Left ventricle myocardium inferior (tissue), 1 donor: Measurements from ENCODE around the gene MXD4. TPM values are rescaled to one million over a fixed set of nuclear protein-coding genes. Genes with fewer than 3 reads are reported as not detected.
"Not testable (repeated sequence)": the region's sequence is repeated elsewhere in the genome, so short reads cannot be mapped to it uniquely, and the experiment has no call there.

Experiments used
- DNase-seq: peaks from one replicate; pipeline ENCODE4 v3.0.0-alpha.2; 2020
- H3K27ac ChIP-seq: fragments of 200-600 bp; replicated peaks from 2 replicates; pipeline ENCODE4 v1.8.0; 2021
- H3K27me3 ChIP-seq: fragments of 200-600 bp; 2 replicates; pipeline ENCODE4 v1.8.0; 2021; ENCODE audit warnings: low read depth
- H3K36me3 ChIP-seq: fragments of 200-600 bp; 2 replicates; pipeline ENCODE4 v1.8.0; 2021
- H3K4me1 ChIP-seq: fragments of 200-600 bp; 2 replicates; pipeline ENCODE4 v1.8.0; 2021
- H3K4me3 ChIP-seq: fragments of 200-600 bp; 2 replicates; pipeline ENCODE4 v1.8.0; 2021; ENCODE audit warnings: mild to moderate bottlenecking, moderate library complexity
- H3K9me3 ChIP-seq: fragments of 200-600 bp; replicated peaks from 2 replicates; pipeline ENCODE4 v1.8.0; 2021
- intact Hi-C: fragments of 100-400 bp; cut with micrococcal nuclease; formaldehyde crosslinking; loops from one replicate; pipeline ENCODE4 v1.11.0; 2022
- total RNA-seq: library from RNA; stranded (reverse); fragmentation: NEBNext Ultra II Directional; extraction: Animal tissue kit (Norgen Biotek cat#: 25700); gene quantifications from one replicate; pipeline ENCODE4 v1.2.1, GENCODE V29; 2021
- TF ChIP-seq, protein P1 (sequence below): fragments of 200-600 bp; IDR thresholded peaks from 2 replicates; pipeline ENCODE4 v1.8.0; 2021; ENCODE audit warnings: antibody characterized with exemption, mild to moderate bottlenecking, borderline replicate concordance
- donor health status: DM: no; HTN: yes; CAD: no; lungs with severe emphysema.

MXD4 gene
- total RNA-seq, 1 donor from 2014 or later: 40.4 TPM

GRCh38 chr4:2226261-2226660 is 35.6 kb downstream of the MXD4 start:
- intact Hi-C loops: no loop called here
- DNase-seq: no peak
- H3K4me1 ChIP-seq: no peaks in the 10 kb centered on the region
- TF ChIP-seq, protein P1, sequence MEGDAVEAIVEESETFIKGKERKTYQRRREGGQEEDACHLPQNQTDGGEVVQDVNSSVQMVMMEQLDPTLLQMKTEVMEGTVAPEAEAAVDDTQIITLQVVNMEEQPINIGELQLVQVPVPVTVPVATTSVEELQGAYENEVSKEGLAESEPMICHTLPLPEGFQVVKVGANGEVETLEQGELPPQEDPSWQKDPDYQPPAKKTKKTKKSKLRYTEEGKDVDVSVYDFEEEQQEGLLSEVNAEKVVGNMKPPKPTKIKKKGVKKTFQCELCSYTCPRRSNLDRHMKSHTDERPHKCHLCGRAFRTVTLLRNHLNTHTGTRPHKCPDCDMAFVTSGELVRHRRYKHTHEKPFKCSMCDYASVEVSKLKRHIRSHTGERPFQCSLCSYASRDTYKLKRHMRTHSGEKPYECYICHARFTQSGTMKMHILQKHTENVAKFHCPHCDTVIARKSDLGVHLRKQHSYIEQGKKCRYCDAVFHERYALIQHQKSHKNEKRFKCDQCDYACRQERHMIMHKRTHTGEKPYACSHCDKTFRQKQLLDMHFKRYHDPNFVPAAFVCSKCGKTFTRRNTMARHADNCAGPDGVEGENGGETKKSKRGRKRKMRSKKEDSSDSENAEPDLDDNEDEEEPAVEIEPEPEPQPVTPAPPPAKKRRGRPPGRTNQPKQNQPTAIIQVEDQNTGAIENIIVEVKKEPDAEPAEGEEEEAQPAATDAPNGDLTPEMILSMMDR: no peak
- H3K27ac ChIP-seq: no peak overlapping the region
- no peaks in the 10 kb centered on the region for H3K9me3 ChIP-seq
- H3K4me3 ChIP-seq: no peak overlapping the region
- H3K36me3 ChIP-seq: peaks cover 27% of the 10 kb centered on the region
- no peaks in the 10 kb centered on the region for H3K27me3 ChIP-seq

DNA sequence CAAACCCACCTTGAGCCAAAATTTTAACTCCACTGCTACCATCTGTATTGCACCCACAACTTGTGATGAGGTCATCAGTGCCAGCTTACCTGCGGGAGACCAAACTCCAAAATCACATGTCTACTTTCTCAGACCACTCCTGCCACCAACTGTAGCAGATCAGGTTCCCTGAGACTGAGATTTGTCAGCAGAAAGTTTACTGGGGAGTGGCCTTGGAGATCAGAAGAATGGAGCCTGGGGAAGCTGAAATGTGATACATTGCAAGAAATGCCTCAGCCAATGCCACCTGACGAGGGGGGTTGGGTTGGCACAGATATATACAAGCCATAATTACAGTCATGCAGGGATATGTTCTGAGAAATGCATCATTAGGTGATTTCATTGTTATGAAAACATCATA is 39.1 kb downstream of the MXD4 start:
- H3K9me3 ChIP-seq: no peaks in the 10 kb centered on the region
- H3K27ac ChIP-seq: no peak overlapping the region
- peaks cover 4% of the 10 kb centered on the region for H3K4me1 ChIP-seq
- intact Hi-C loops: no loop called here
- no peaks in the 10 kb centered on the region for H3K27me3 ChIP-seq
- no peak for DNase-seq
- TF ChIP-seq, protein P1: no peak
- no peak overlapping the region for H3K4me3 ChIP-seq
- H3K36me3 ChIP-seq: peaks cover 23% of the 10 kb centered on the region

- H3K9me3 ChIP-seq, H3K4me3 ChIP-seq, H3K27ac ChIP-seq, H3K4me1 ChIP-seq, intact Hi-C loops, DNase-seq, H3K27me3 ChIP-seq: not testable (repeated sequence)
- H3K36me3 ChIP-seq: peaks cover 18% of the 10 kb centered on the region
Measured at GRCh38 chr4:2221378-2221777, 40.5 kb downstream of the MXD4 start.

- no peaks in the 10 kb centered on the region for H3K27me3 ChIP-seq
- TF ChIP-seq, protein P1: peak; percentile 88
- H3K4me3 ChIP-seq: no peak overlapping the region
- no peak overlapping the region for H3K27ac ChIP-seq
- H3K36me3 ChIP-seq: peaks cover 18% of the 10 kb centered on the region
- peak; percentile 59 for DNase-seq
- intact Hi-C loops: no loop called here
- no peaks in the 10 kb centered on the region for H3K9me3 ChIP-seq
- peaks cover 4% of the 10 kb centered on the region for H3K4me1 ChIP-seq
Measured at GRCh38 chr4:2220016-2220630, 41.8 kb downstream of the MXD4 start.

DNA sequence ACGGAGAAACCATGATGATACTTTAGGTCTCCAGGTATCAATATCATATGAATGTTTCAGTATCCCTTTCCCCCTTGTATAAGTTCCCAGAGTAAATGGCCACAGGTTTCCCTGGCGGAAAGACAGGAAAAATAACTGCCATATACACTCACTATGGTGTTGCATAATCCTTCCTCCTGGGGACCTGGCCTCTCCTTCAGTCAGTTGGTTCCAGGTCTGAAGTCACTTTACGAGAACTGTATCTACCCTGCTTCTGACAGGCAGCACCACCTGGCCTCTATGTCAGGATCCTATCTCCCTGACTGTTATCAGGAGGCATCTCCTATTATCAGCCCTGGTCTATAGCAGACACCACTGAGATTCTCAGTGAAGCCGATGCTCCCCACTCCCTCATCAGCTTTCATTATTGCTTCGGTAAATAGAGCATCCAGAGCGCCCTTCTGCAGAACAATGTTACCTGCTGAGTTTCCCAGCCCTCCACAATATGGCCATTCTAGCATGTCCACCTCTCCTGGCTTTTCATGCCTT is 42.6 kb downstream of the MXD4 start:
- H3K4me3 ChIP-seq: no peak overlapping the region
- H3K27me3 ChIP-seq: no peaks in the 10 kb centered on the region
- intact Hi-C loops: no loop called here
- no peak overlapping the region for H3K27ac ChIP-seq
- H3K4me1 ChIP-seq: peaks cover 4% of the 10 kb centered on the region
- TF ChIP-seq, protein P1: no peak
- no peaks in the 10 kb centered on the region for H3K9me3 ChIP-seq
- no peak for DNase-seq
- peaks cover 12% of the 10 kb centered on the region for H3K36me3 ChIP-seq

- Histone ChIP-seq H3K27ac (no peak overlapping the region), H3K4me3 (no peak overlapping the region), H3K27me3 (no peaks in the 10 kb centered on the region), H3K4me1 (peaks cover 4% of the 10 kb centered on the region), H3K9me3 (no peaks in the 10 kb centered on the region), H3K36me3 (peaks cover 9% of the 10 kb centered on the region)
- DNase-seq: no peak
- TF ChIP-seq, protein P1: no peak
- intact Hi-C loops: no loop called here
Measured at GRCh38 chr4:2218436-2218835, 43.5 kb downstream of the MXD4 start.
